ENCODE data around the gene ACAN. TPM values are rescaled to one million over a fixed set of nuclear protein-coding genes. Genes with fewer than 3 reads are reported as not detected.

ACAN gene
- total RNA-seq, 2 donors from 2014 or later, result 0.17 to 0.35 TPM

DNA sequence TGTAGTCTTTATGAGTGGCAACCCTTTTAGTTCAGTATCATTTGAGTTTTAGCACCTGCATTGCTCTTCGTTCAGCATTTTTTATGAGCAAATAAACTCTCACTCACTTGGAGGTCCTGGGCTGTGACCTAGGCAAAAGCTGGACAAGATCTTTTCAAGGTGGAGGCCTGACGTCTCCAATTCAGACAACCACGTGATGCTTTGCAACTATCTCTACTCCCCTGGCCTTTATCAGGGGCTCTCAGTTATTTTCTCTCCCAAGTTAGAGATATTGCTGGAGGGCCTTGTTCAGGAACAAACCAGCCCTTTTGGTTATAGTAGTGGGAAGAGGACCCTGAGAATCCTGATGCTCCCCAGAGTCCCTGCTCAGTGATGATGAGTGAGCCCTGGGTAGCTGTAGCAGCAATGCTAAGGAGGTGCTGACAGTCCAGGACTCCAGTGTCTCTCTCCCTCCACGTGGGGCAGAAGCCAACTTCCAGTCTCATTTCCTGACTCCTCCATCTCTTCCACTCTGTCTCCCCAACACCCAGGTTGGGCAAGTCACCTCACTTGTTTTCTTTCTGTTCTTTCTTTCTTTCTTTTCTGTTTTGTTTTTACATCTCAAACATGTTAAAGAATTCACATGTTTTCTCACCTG is 61.7 kb downstream of the ACAN start:
- H3K27me3 ChIP-seq, result no peaks in the 10 kb centered on the region
- H3K9ac ChIP-seq (ENCODE audit: low read depth in 2 of 2, low read length in 2 of 2), result no peak overlapping the region
- H3K27ac ChIP-seq, result no peak overlapping the region
- no peak for DNase-seq
- H3K4me1 ChIP-seq, result no peaks in the 10 kb centered on the region
- H3K36me3 ChIP-seq, result no peaks in the 10 kb centered on the region
- TF ChIP-seq, protein P1, sequence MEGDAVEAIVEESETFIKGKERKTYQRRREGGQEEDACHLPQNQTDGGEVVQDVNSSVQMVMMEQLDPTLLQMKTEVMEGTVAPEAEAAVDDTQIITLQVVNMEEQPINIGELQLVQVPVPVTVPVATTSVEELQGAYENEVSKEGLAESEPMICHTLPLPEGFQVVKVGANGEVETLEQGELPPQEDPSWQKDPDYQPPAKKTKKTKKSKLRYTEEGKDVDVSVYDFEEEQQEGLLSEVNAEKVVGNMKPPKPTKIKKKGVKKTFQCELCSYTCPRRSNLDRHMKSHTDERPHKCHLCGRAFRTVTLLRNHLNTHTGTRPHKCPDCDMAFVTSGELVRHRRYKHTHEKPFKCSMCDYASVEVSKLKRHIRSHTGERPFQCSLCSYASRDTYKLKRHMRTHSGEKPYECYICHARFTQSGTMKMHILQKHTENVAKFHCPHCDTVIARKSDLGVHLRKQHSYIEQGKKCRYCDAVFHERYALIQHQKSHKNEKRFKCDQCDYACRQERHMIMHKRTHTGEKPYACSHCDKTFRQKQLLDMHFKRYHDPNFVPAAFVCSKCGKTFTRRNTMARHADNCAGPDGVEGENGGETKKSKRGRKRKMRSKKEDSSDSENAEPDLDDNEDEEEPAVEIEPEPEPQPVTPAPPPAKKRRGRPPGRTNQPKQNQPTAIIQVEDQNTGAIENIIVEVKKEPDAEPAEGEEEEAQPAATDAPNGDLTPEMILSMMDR (IDR thresholded peaks at IDR 0.05), result no peak
- H3K9me3 ChIP-seq, result no peaks in the 10 kb centered on the region
- intact Hi-C loops (cut with DNase I), result no loop called here
- no peak overlapping the region for H3K4me3 ChIP-seq

DNA sequence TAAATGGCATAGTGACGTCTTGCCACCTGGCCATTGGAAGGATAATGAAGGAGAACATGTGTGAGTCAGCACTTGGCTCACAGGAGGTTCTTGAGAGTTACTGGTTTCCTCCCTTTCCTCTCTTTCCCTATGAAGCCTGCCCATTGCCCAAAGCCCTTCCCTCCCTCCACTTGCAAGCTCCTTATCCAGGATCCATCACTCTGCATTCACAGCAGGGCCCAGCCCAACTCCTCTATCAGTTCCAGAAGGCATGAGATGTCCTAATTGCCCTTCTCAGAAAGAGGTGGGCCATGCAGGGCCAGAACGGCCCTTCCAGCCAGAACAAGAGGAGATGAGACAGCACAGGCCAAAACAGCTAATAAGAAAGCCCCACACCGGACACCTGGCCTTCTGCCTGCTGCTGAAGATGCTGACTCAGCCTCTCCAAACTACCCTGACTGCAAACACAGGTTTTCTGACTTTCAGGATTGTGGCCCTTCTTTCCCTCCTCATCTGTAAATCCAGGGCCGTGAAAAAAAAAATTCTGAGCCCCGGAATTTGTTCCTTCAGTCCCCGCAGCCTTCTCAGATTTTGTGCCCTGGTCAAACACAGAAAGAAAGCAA is 62.4 kb downstream of the ACAN start:
- TF ChIP-seq, protein P1 (IDR thresholded peaks at IDR 0.05), result no peak
- no peak for DNase-seq
- Histone ChIP-seq H3K4me3 (no peak overlapping the region), H3K9ac (ENCODE audit: low read depth in 2 of 2, low read length in 2 of 2) (no peak overlapping the region), H3K36me3 (no peaks in the 10 kb centered on the region), H3K4me1 (no peaks in the 10 kb centered on the region), H3K27me3 (no peaks in the 10 kb centered on the region), H3K9me3 (no peaks in the 10 kb centered on the region), H3K27ac (no peak overlapping the region)
- intact Hi-C loops (cut with DNase I), result no loop called here

DNA sequence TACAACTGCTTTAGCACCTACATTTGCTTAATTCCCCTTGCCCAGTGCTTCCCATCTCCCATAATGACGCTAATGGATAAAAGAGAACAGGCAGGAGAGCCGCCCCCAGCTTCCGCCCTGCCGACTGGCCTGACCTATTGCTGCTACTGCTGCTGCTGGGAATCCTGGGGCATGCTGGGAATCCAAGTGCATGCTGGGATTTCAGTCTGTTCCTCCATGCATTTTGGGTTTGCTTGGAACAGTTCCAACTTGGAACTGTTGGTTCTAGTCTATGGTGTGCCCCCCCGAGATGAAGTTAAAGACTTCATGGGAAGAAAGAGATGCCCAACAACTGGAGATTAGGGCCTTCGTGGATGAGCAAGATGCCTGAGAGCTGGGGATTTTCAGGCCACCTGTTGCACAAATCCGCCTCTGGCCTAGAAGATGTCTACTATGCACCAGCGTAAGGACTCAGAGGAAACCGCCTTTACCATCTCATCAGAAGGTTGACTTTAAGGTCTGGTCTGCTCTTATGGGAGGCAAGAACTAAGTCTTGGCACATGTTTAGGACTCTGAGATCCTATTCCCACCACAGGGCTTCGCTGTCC is 63.2 kb downstream of the ACAN start:
- no peak overlapping the region for H3K4me3 ChIP-seq
- no peak for DNase-seq
- no peaks in the 10 kb centered on the region for H3K27me3 ChIP-seq
- no peak overlapping the region for H3K9ac ChIP-seq (ENCODE audit: low read depth in 2 of 2, low read length in 2 of 2)
- intact Hi-C loops (cut with DNase I), result no loop called here
- TF ChIP-seq, protein P1 (IDR thresholded peaks at IDR 0.05), result no peak
- no peaks in the 10 kb centered on the region for H3K36me3 ChIP-seq
- no peaks in the 10 kb centered on the region for H3K9me3 ChIP-seq
- no peak overlapping the region for H3K27ac ChIP-seq
- H3K4me1 ChIP-seq, result no peaks in the 10 kb centered on the region

DNA sequence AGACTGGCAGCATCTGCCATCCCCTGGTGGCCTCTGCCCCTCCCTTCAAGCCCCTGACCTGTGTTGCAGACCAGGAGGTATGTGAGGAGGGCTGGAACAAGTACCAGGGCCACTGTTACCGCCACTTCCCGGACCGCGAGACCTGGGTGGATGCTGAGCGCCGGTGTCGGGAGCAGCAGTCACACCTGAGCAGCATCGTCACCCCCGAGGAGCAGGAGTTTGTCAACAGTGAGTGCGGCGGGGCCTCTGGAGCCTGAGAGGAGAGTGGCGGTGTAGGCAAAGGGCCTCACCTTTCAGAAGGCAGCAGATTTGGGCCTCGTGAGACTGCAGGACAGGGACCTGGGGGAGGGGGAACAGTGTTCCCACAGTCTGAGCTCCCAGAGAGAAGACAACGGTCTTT is 68.1 kb downstream of the ACAN start:
- TF ChIP-seq, protein P1 (IDR thresholded peaks at IDR 0.05), result no peak
- Histone ChIP-seq H3K36me3 (no peaks in the 10 kb centered on the region), H3K4me3 (no peak overlapping the region), H3K27ac (no peak overlapping the region), H3K4me1 (no peaks in the 10 kb centered on the region), H3K27me3 (no peaks in the 10 kb centered on the region), H3K9ac (ENCODE audit: low read depth in 2 of 2, low read length in 2 of 2) (no peak overlapping the region), H3K9me3 (no peaks in the 10 kb centered on the region)
- no peak for DNase-seq
- intact Hi-C loops (cut with DNase I), result no loop called here

DNA sequence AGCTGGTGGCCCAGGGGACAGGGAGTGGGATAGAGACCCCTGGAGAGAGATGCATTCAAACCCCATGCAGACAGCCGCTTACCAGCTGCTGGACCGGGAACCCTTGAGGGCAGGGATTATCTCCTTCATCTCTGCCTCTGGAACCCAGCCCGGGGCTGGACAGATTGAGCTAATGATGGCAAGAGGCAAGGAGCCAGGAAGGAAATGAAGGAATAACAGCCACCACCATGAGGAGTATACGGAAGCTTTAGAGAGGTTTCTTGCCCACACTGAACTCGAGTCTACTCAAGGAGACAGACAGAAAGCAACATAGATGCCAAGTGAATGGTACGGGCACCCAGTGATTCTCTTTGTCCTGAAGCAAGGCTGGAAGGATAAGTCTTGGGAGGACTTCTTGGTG is 68.9 kb downstream of the ACAN start:
- no peaks in the 10 kb centered on the region for H3K9me3 ChIP-seq
- no peaks in the 10 kb centered on the region for H3K27me3 ChIP-seq
- H3K36me3 ChIP-seq, result no peaks in the 10 kb centered on the region
- intact Hi-C loops (cut with DNase I), result no loop called here
- no peaks in the 10 kb centered on the region for H3K4me1 ChIP-seq
- no peak overlapping the region for H3K9ac ChIP-seq (ENCODE audit: low read depth in 2 of 2, low read length in 2 of 2)
- TF ChIP-seq, protein P1 (IDR thresholded peaks at IDR 0.05), result no peak
- H3K4me3 ChIP-seq, result no peak overlapping the region
- H3K27ac ChIP-seq, result no peak overlapping the region
- no peak for DNase-seq
